ENCODE results near the gene TTC13. TPM values are rescaled to one million over a fixed set of nuclear protein-coding genes. Genes with fewer than 3 reads are reported as not detected.

Gene TTC13
- polyA plus RNA-seq, 3 donors, result 4.2 to 6.4 (median 4.3) TPM

DNA sequence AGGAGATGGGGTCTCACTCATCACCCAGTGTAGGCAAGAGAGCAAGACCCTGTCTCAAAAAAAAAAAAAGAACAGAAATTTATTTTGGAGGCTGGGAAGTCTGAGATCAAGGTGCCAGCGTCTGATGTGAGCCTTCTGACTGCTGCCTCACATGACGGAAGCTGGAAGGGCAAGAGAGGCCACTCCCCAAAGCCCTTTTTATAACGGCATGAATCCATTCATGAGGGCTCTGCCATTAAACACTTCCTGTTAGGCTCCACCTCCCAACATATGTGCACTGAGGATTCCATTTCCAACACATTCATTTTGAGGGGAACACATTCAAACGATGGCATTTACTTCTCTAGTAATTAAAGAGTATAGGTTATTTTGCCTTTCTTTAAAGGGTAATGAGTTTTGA, 59.5 kb downstream of the TTC13 start:
- no peak overlapping the region for H3K27ac ChIP-seq (ENCODE audit: low read depth, low read length)
- 56 to 57% (median 57%) methylated on average over 4 of the region's 4 CpGs for WGBS, 3 donors

DNA sequence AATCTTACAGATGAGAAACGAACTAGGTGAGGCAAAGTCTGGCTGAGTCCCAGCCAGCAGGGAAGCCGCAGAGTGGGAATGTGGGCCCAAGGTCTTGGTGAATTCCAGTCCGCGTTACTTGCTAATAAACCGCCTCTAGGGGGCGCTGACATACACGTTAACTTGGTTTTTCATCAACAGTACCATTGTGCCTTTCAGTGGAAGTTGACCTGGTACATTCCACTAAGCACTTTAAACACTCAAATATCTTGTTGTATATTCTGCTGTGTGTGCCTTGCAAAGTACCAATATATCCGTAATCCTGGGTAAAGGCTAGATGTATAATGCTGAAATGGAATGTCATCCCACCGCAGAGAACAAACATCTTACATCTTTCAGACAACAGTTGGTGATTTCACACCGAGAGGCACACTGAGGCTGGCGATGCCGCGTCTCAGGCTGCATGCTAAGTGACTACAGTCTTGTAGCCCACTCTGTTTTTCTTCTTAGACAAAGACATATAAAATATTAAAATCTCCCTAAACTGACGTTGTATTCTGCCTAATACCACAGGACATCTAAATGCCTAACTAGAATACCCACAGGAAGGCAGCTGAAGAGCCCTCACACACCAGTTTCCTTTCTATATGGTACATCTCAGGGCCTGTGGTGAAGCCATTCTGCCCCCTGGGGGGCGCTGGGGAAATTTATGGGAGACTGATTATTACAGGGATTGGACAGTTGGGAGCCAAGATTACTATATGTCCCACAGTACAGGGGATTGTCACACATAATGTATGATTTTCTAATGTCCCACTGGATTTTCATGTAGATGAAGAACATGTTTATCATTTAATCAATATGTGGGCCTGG, 61.2 kb downstream of the TTC13 start:
- no peak overlapping the region for H3K27ac ChIP-seq (ENCODE audit: low read depth, low read length)
- 45 to 55% (median 54%) methylated on average over 15 of the region's 15 CpGs for WGBS, 3 donors

DNA sequence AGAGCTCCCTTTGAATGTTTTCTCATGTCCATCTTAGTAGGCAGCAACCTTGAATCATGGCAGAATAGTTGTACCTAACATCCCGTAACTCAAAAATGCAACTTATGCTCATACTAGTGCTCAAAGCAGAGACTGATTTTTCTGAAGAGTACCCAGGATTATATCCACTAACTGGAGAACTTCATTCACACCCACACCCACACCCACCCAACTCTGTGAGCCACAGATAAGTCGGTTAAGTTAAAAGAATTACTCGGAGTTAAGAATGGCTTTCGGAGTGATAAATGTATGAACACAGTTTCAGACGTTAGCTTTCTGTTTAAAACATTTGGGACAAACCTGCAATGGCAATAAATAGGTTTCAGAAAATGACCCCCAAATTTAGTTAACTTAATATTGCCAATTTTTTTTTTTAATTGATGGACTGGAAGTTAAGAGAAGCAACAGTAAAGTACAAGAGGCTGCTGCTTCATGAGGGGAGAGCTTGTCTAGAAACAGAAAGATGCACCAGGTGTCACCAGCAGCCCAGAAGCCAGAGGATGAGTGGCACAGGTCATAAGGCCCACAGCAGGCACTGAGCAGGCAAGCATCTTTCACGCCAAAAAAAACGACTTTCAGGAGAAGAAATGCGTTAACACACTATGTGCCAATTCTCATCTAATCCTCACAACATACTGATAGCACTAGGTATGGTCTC, 61.9 kb downstream of the TTC13 start:
- WGBS, 3 donors, result 86 to 94% (median 89%) methylated on average over 8 of the region's 8 CpGs
- no peak overlapping the region for H3K27ac ChIP-seq (ENCODE audit: low read depth, low read length)

DNA sequence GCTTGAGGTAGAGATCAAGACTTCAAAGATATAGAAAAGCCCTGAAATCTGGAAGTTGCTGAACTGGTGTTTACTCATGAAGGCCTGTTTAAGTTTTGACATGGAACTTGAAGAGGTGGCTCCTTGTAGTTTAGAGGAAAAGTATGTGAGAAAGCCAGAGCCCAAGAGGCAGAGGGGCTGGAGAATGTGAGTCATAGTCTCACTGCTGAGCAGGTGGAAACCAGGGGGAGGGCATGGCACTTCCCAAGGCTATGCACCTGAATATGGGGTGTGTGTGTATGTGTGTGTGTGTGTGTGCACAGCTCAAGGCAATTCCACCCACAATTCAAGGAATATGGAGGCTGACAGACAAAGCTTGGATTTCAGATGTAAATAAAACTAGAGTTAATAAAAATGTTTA, 63.6 kb downstream of the TTC13 start:
- no peak overlapping the region for H3K27ac ChIP-seq (ENCODE audit: low read depth, low read length)

DNA sequence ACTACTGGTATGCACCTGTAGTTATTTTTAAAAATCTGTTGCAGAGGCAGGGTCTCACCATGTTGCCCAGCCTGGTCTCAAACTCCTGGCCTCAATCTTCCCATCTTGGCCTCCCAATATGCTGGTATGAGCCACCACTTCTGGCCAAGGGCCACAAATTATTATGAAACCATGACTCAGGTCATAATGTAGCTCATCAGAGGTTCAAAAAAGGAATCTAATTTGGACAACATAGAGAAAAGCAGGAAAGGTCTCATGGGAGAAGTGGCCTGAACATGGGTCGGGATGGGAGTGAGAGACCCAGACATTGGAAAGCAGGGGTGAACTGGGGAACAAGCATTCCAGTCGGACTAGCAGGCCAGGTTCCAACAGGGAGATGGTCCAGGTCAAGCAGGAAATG, 65.2 kb downstream of the TTC13 start:
- H3K27ac ChIP-seq (ENCODE audit: low read depth, low read length), result no peak overlapping the region
- WGBS, 3 donors, result 75 to 91% (median 82%) methylated on average over 2 of the region's 2 CpGs

DNA sequence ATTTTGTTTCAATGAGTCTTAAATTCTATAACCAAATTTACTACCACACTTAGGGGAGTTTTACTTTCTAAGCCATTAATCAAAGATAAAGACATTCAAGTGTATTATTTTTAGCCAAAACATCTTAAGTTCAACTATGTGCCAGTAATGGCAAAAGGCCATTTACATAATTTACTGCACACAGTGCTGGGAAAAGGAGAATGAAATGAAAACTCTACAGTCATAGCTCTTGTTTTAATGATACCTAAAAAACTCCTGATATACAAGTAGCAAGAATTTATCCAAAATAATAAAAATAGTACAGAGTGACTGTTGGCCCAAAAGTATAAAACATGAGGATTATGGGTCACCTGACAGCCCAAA, 67.9 kb downstream of the TTC13 start:
- H3K27ac ChIP-seq (ENCODE audit: low read depth, low read length), result no peak overlapping the region

DNA sequence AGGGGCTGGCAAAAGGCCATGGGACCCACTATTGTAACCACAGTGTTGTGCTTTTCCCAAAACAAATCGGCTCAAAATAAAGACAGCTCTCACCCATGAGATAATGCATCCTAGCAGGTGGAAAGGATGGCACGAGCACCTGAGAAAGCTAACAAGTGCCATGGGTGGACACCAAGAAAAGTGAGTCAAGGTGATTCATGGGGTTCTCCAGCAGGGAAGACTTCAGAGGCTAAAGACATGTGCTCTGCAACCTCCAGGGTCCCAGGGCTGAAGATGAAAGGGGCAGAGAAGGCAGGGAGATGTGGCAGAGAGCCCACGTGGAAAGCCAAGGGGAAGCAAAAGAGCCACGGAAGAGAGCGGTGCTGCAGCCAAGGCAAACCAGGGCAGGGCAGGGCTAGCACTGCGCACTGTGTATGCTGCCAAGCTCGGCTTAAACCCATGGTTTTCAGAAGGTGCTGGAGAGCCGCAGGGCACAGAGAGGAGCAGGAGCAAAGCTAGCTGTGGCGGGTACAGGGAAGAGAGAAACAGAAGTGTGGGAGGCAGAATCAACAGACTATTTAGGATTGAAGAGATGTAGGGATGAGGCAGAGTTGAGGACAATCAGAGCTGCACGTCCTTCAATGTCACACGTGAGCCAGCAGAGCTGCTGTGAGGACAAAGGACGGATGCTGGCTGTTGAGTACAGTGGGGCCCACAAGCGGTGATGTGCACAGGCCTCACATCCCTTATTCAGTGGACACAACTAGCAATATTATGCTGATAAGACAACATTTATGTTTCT, 68.5 kb downstream of the TTC13 start:
- 87% methylated on average over 13 of the region's 13 CpGs for WGBS, 3 donors
- no peak overlapping the region for H3K27ac ChIP-seq (ENCODE audit: low read depth, low read length)

DNA sequence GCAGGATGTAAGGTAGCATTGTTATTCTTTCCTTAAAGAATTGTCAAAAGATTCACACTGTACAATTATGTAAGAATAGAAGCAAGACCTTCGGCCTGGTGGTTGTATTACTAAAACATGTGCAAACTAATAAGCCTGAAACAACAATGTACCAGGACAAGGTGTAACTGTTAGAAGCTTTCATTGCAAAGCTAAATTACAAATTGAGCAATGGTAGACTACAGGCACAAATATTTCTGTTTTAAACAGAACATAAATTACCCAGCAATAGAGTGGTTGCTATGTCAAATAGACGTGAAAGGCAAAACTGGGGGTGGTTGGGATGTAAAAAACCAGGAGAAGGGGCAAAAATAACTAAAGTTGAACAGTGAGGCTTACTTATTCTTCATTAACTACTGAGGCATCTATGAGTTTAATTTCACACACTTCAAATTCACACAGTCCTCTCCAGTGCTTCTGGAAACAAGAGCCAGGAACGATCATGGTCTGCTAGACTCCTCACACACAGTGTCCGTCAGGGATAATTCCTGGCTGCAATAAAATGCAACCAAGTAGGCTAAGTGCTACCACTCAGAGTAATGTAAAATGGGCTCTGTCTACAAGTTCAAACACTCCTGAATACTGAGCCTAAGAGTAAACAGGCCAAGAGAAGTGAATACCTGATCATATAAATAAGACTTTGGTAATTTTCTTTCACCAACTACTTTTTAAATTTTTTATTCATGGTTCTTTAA, 71.0 kb downstream of the TTC13 start:
- 84 to 95% (median 92%) methylated on average over 4 of the region's 4 CpGs for WGBS, 3 donors
- H3K27ac ChIP-seq (ENCODE audit: low read depth, low read length), result no peak overlapping the region

DNA sequence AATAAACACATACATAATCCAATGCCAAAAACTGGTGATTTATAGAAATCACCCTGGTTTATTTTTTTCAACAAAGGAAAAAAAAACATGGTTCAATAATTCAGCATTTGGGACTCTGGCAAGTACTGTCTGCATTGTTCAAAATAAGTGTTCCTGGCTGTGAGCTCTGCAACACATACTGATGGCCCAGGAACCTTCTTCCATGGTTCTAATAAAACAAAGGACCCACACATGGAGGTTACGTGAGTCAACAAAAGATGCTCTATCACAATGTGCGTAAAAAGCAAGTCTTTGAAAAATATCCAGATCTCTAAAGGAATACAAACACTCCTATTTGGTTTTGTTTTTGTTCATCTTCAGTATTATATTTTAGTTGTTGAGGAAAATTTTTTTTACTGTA, 72.4 kb downstream of the TTC13 start:
- whole genome bisulfite sequencing, 3 donors, result 83 to 92% (median 86%) methylated on average over 2 of the region's 2 CpGs
- H3K27ac ChIP-seq (ENCODE audit: low read depth, low read length), result no peak overlapping the region

DNA sequence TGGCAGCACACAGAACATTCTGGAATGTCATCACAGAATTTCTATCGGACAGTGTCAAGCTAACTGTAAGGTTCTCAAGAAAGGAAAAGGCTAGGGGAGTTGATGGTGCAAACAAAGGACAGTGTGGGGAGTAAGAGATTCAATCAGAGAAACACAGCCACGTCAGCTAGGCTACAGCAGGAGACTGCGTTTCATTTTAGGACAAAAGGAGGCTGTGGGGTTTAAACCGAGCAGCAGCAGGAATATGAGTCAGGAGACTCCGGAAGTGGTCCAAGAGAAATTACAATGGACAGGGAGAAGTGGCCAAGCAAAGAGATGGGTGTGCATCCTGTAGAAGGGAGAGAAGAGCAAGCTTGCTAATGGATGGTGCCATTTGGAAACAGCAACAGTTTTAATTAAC, 72.9 kb downstream of the TTC13 start:
- 57 to 86% (median 72%) methylated on average over 5 of the region's 5 CpGs for WGBS, 3 donors

DNA sequence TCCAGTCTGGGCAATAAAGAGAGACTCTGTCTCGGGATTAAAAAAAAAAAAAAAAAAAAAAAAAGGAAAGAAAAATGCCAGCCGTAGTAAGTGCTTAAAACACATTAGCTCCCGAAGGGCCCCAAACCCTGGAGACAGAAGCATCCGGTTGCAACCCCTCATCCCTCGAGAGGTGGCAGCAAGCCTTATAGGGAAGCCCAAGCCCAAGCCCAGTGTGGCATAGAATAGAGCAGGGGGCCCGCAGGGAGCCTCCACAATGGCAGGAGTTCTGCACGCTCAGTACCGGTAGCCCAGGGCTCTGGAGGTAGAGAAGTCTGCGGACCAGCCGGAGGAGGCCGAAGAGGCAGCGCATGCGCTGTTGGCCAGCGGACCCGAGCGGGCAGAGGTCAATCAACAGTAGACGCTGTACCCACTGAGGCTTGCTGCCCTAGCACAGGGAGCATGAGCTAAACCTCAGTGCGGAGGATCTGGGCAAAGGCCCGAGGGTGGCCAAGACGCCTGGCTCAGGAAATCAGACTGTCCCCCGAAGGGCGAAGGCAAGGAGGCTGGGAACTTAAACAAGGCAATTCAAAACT, 76.2 kb downstream of the TTC13 start:
- H3K27ac ChIP-seq (ENCODE audit: low read depth, low read length), result no peak overlapping the region
- WGBS, 3 donors, result 95 to 96% (median 96%) methylated on average over 21 to 22 of the region's 22 CpGs

More for the DNA sequence above, 72.9 kb downstream of the TTC13 start:
- H3K27ac ChIP-seq (ENCODE audit: low read depth, low read length), result no peak overlapping the region

DNA sequence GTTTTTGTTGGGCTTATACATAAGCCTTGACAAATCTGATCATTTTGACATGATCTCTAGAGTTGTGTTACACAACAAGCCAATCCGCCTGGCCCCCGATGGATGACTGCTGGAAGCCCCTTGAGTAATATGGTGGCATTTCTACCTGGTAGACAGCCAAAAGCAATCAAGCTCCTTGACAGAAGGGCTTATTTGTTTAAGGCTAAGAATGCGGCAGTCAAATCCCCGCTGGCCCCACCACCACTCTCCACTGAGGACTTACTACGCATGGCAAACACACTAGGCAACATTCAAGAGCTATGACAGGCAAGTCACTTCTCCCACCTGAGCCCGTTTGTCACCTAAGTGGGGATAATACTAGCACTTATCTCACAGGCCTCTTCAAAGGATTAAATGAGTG, 77.0 kb downstream of the TTC13 start:
- WGBS, 3 donors, result 80 to 89% (median 87%) methylated on average over 6 of the region's 6 CpGs

DNA sequence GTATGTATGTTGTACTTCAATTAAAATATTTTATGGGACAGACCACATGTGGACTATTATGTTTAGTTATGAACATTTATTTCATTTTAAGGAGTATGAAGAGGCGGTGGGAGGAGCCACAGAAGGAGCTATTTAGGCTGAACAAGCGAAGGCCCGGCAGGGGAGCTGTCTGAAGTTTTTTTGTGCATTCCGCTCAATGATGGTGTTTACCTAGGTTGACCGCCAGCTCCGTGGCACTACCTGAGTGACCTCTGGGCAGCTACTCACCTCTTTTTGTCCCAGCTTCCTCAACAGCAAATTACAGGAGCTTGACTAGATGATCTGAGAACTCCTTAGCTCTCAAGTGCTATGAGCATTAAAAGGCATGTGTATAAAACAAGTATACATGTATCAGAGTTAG, 77.7 kb downstream of the TTC13 start:
- 70 to 89% (median 86%) methylated on average over 6 of the region's 6 CpGs for WGBS, 3 donors
- H3K27ac ChIP-seq (ENCODE audit: low read depth, low read length), result no peak overlapping the region

More for the DNA sequence above, 77.0 kb downstream of the TTC13 start:
- no peak overlapping the region for H3K27ac ChIP-seq (ENCODE audit: low read depth, low read length)

DNA sequence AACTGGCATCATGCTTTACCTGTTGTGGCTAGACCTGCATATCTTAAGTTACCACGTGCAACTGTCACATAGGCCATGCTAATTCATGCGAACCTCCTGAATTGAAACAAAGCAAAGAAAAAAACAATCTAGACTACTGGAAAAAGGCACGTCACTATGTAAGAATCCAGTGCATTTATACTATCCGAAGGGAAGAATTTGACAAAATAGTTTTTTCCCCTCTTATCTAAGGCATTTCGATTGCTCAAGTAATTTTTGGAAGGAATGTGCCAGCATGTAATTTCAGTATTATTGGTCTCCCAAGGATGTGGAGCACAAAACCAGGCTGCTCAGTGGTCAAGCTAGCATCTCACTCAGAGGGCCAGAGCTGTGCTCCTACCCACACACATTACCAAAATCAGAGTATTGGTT, 78.8 kb downstream of the TTC13 start:
- WGBS, 3 donors, result 56 to 64% (median 63%) methylated on average over 5 of the region's 5 CpGs
- no peak overlapping the region for H3K27ac ChIP-seq (ENCODE audit: low read depth, low read length)

DNA sequence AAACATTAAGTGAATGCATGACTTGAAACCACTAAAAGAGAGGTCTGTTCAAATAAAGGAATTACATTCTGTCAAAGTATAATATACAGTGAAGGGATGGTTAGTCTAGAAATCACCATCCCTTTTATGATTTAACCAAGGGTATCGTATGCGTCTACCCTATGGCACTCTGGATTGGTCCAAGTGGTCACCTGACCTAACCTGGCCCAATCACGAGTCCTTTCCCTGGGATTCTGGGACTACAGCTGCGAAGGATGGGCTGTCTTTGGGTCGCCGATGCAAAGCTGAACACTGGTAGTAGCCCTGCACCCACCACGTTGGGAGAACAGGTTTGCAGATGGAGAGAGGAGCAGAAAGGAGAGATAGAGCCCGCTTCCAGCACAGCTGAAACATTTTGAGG, 79.9 kb downstream of the TTC13 start:
- WGBS, 3 donors, result 88 to 90% (median 88%) methylated on average over 8 of the region's 8 CpGs

DNA sequence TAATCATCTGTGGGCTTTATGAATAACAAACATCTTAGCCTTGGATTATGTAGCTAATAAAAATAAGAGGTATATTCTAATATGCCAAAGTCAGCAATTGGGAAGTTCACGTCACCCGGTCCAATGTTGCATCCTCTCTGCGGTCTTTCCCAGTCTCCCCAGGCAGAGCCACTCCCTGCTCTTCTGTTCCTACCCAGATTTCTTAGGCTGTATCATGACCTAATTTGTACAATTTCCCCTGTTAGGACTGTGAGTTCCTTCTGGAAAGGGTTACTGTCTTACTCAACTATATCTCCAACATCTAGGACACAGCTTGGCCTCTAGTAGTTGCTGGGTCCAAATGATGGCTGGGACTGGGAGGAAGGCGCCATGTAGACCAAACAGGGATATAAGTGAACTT, 80.5 kb downstream of the TTC13 start:
- WGBS, 3 donors, result 89 to 97% (median 90%) methylated on average over 4 of the region's 4 CpGs
- H3K27ac ChIP-seq (ENCODE audit: low read depth, low read length), result no peak overlapping the region

More for the DNA sequence above, 79.9 kb downstream of the TTC13 start:
- no peak overlapping the region for H3K27ac ChIP-seq (ENCODE audit: low read depth, low read length)

DNA sequence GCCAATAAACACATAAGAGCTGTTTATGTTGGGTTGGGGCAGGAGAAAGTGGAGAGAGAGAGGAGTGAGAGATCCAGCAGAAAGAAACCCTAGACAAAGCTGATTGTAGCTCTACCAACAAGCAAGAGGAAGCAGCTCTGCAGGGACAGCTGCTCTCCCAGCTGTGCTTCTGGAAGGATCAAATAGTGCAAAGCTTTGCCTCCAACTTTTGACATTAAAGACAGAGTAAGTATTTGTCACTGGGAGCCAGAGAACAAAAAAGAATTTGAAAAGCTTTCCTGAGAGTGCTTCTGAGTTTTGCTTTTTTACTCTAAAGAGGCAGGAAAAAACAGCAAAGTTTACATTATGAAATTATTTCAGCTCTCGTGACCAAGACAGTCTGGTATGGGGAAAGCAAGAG, 81.9 kb downstream of the TTC13 start:
- 52 to 70% (median 63%) methylated on average over 1 of the region's 1 CpG for WGBS, 3 donors
- H3K27ac ChIP-seq (ENCODE audit: low read depth, low read length), result no peak overlapping the region

DNA sequence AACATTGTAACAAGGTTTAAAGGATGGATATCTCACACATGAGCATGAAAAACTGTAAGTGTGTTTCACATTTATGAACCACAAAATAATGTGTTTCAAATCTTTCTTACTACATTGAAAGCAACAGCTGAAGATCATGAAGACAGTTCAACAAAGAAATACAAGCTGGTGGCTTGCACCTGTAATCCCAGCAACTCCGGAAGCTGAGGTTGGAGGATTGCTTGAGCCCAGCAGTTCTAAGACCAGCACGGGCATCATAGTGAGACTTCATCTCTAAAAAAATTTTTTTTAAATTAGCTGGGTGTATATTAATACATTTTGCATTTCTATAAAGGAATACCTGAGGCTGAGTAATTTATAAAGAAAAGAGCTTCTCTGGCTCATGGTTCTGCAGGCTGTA, 83.2 kb downstream of the TTC13 start:
- H3K27ac ChIP-seq (ENCODE audit: low read depth, low read length), result no peak overlapping the region
- 90 to 93% (median 91%) methylated on average over 2 of the region's 2 CpGs for WGBS, 3 donors

All from adipose tissue (tissue), 3 donors.